Fibroblast of the conjunctiva (primary cell): ENCODE results near the gene SCARB1.
A peak's percentile ranks its signal among the peaks of the same experiment; 100 is the strongest.

Experiments
- DNase-seq: peaks from one replicate; pipeline ENCODE4 v3.0.0-alpha.2; 2010; ENCODE audit warnings: low read depth

SCARB1 gene

DNA sequence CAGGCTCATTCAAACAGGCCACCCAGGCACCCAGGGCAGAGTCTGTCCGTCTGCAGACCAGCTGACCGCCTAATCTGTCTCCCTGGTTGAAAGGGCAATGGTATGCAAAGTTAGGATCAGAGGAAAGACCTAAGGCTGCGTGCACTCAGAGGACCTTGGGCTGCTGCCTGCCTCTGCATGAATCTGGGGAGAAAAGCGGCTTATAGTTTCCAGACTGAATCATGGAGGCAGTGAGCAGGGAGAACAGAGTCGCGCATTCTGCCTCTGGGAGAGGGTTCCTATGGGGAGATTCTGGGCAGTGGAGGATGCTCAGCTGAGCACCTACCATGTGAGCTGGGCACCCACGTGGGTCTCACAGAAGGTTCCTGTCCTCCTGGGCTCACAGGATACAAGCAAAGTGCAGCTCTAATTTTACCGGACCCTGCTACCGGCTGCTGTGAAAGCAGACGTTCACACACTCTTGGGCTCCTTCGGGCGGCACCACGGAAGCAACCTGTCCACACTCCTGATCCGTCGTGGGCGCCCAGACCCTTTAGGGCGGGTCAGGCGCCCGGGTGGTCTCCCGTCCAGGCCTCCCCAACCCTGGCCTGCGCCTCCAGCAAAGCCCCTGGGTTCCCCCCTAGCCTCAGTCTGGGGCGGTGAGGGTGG, 772 bp downstream of the SCARB1 start:
- DNase-seq, result no peak

GRCh38 chr12:124861898-124862676, 1.6 kb downstream of the SCARB1 start:
- DNase-seq, result no peak

DNA sequence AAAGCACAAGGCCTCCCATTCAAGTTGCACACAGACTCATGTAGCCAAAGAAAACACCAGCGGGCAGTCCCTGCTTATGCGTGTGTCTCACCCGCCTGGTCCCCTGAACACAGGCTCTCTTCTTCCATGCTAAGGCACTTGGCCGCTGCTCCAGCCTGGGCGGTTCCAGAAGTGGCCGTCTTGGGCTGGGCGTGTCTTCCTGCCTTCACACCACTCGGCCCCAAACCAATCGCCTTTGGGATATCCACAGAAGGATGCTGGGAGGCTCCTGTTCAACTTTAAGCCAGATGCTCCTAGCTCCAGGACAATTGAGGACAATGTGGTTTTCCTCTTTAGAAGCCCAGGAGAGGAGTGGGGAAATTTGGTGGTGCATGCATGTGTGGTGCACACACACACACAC, 2.2 kb downstream of the SCARB1 start:
- peak; percentile 57 for DNase-seq

- DNase-seq, result no peak
Measured at GRCh38 chr12:124857921-124858461, 5.7 kb downstream of the SCARB1 start.

- DNase-seq, result no peak
Measured at GRCh38 chr12:124856842-124857178, 6.9 kb downstream of the SCARB1 start.

- DNase-seq, result no peak
Measured at GRCh38 chr12:124856132-124856841, 7.4 kb downstream of the SCARB1 start.

- DNase-seq, result no peak
Measured at GRCh38 chr12:124855275-124855957, 8.2 kb downstream of the SCARB1 start.

- no peak for DNase-seq
Measured at GRCh38 chr12:124854637-124855184, 9.0 kb downstream of the SCARB1 start.

GRCh38 chr12:124853781-124854636, 9.7 kb downstream of the SCARB1 start:
- DNase-seq, result no peak

DNA sequence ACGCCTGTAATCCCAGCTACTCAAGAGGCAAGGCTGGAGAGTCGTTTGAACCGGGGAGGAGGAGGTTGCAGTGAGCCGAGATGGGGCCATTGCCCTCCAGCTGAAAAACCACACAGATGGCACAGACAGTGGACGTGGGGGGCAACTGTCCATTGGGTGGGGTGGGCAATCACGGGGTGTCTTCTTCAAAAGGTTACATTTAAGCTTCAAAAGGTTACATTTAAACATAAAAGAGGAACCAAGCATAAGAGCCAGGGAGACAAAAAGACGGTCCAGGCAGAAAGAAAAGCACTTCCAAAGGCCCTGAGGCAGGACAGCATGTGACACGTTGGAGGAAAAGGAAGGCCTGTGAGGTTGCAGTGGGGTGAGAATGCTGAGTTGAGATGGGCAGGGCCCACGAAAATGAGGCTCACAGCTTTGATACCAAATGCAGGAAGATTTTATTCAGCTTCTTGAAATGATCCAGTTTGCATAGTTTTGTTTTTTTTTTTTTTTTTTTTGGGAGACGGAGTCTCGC, 10.7 kb downstream of the SCARB1 start:
- no peak for DNase-seq

- no peak for DNase-seq
Measured at GRCh38 chr12:124852329-124852831, 11.3 kb downstream of the SCARB1 start.

DNA sequence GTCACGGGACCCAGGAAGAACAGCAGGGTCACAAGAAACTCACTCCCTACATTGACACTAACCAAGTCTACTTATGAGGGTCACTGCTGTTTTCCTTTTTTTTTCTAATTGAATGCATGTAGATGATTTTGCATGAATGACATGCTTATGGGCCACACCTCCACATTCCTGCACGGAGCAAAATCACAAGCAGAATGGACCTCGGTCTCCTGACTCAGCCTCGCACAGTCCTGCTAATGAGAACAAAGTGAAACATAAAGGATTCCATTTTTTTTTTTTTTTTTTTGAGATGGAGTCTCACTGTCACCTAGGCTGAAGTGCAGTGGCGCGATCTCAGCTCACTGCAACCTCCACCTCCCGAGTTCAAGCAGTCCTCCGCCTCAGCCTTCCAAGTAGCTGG, 12.3 kb downstream of the SCARB1 start:
- no peak for DNase-seq

DNA sequence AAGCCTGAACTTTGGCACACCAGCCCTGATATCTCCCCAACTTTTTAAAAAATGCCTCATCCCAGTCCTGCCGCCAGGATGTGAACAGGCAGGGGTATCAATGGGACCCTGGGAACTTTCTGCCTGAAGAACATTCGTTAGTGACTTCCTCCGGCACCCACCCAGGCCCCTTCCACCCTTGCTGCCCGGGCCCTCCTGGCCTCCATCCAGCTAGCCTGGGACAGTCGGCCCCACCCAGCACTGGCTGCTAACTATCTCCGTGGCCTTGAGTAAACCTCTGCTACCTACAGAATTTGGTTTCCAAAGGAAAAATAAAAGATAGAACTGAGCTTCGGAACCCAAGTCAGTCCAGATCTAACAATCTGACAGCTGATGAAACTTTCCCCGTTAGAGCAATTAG, 14.3 kb downstream of the SCARB1 start:
- no peak for DNase-seq

GRCh38 chr12:124848621-124849380, 14.9 kb downstream of the SCARB1 start:
- no peak for DNase-seq

GRCh38 chr12:124847113-124848074, 16.3 kb downstream of the SCARB1 start:
- DNase-seq, result no peak

GRCh38 chr12:124844411-124845397, 19.0 kb downstream of the SCARB1 start:
- no peak for DNase-seq

DNA sequence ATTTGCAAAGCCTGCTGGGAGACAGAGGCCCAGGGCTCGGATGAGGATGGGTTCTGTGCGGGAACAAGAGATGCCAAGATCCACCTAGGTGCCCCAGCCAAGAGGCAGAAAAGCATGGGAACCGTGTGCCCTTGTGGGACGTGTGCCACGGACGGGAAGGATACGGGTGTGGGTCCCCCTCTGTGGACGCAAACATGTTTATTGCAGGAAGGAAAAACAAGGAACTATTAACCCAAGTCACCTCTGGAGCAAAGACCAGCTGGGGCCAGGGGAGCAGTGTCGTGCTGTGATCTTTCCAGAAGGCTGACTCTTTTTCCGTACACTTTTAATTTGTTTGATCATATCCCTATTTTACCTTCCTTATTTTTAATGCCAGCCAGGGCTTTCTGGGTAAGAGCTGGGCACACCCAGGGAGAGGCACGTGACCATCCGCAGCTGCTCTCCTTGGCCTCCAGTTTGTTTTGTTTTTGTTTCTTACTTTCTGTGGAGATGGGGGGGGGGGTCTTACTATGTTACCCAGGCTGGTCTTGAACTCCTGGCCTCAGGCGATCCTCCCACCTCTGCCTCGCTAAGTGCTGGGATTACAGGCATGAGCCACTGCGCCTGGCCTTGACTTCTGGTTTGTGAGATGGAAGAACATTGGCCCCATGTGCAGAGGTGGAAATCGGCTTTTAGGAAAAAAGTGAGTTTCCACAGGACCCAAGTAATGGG, 20.7 kb downstream of the SCARB1 start:
- no peak for DNase-seq
